Measurements from ENCODE around the gene GDF15.
A peak's percentile ranks its signal among the peaks of the same experiment; 100 is the strongest.

The GDF15 gene

GRCh38 chr19:18425515-18426415 lies 39.8 kb downstream of the GDF15 start:
- Histone ChIP-seq H3K27ac (ENCODE audit: low read length, poor library complexity, severe bottlenecking) (no peak overlapping the region), H3K36me3 (ENCODE audit: control insufficient read depth in 1 of 2, insufficient read depth in 2 of 2, low read depth in 1 of 2, low read length in 2 of 2) (peaks cover under 1 to 41% of the 10 kb centered on the region in 2 experiments), H2BK12ac (ENCODE audit: low read length in 2 of 2) (peak overlapping the region in 1 of 2 experiments; percentile 7), H3K4me3 (ENCODE audit: insufficient read depth in 1 of 2, low read depth in 1 of 2, low read length in 2 of 2) (peak overlapping the region in 1 of 2 experiments; percentile 54), H3K9ac (ENCODE audit: low read length) (peak overlapping the region; percentile 77), H2AK5ac (ENCODE audit: low read length, severe bottlenecking) (no peak overlapping the region), H3K4me2 (ENCODE audit: low read length, poor library complexity, severe bottlenecking) (no peak overlapping the region), H2BK5ac (ENCODE audit: low read depth, low read length, poor library complexity, severe bottlenecking) (no peak overlapping the region), H3K18ac (ENCODE audit: low read depth in 1 of 2, low read length in 2 of 2) (peak overlapping the region in 1 of 2 experiments; percentile 35), H3K4ac (ENCODE audit: low read depth in 1 of 2, low read length in 2 of 2) (peak overlapping the region in 1 of 2 experiments; percentile 5), H4K91ac (ENCODE audit: low read length) (peak overlapping the region; percentile 31), H4K8ac (ENCODE audit: low read length) (no peak overlapping the region), H3K4me1 (ENCODE audit: control insufficient read depth, insufficient read depth, low read depth, low read length) (peaks cover 75% of the 10 kb centered on the region), H3K9me3 (ENCODE audit: control insufficient read depth, low read length) (no peaks in the 10 kb centered on the region), H2BK15ac (ENCODE audit: low read depth, poor library complexity, severe bottlenecking) (no peak overlapping the region), H2BK120ac (ENCODE audit: low read depth, low read length) (no peak overlapping the region), H3K23ac (ENCODE audit: low read length in 2 of 2) (no peak overlapping the region), H3K14ac (ENCODE audit: low read length in 2 of 2) (peak overlapping the region in 1 of 2 experiments; percentile 62), H3K27me3 (ENCODE audit: control insufficient read depth in 1 of 2, insufficient read depth in 1 of 2, low read length in 2 of 2) (no peaks in the 10 kb centered on the region), H3K79me1 (replicated peaks; ENCODE audit: low read length, poor library complexity, severe bottlenecking) (peaks cover 11% of the 10 kb centered on the region), H2AFZ (ENCODE audit: low read depth, low read length) (no peak overlapping the region)
- 74% methylated on average over 17 of the region's 18 CpGs for WGBS
- DNase-seq: peak; percentile 63

- no peak overlapping the region for H3K4ac ChIP-seq (ENCODE audit: low read depth in 1 of 2, low read length in 2 of 2)
- H3K27me3 ChIP-seq (ENCODE audit: control insufficient read depth in 1 of 2, insufficient read depth in 1 of 2, low read length in 2 of 2): no peaks in the 10 kb centered on the region
- H3K9ac ChIP-seq (ENCODE audit: low read length): peak overlapping the region; percentile 77
- peak overlapping the region in 1 of 2 experiments; percentile 23 for H2BK12ac ChIP-seq (ENCODE audit: low read length in 2 of 2)
- 100% methylated on average over 4 of the region's 8 CpGs for WGBS
- no peak overlapping the region for H3K27ac ChIP-seq (ENCODE audit: low read length, poor library complexity, severe bottlenecking)
- H3K18ac ChIP-seq (ENCODE audit: low read depth in 1 of 2, low read length in 2 of 2): peak overlapping the region; percentile 8 to 31
- H2AK5ac ChIP-seq (ENCODE audit: low read length, severe bottlenecking): peak overlapping the region; percentile 1
- no peak overlapping the region for H2BK120ac ChIP-seq (ENCODE audit: low read depth, low read length)
- peaks cover 12% of the 10 kb centered on the region for H3K79me1 ChIP-seq (replicated peaks; ENCODE audit: low read length, poor library complexity, severe bottlenecking)
- H2AFZ ChIP-seq (ENCODE audit: low read depth, low read length): no peak overlapping the region
- H3K36me3 ChIP-seq (ENCODE audit: control insufficient read depth in 1 of 2, insufficient read depth in 2 of 2, low read depth in 1 of 2, low read length in 2 of 2): peaks cover 2 to 46% of the 10 kb centered on the region in 2 experiments
- no peak overlapping the region for H4K8ac ChIP-seq (ENCODE audit: low read length)
- H3K23ac ChIP-seq (ENCODE audit: low read length in 2 of 2): no peak overlapping the region
- no peak overlapping the region for H2BK5ac ChIP-seq (ENCODE audit: low read depth, low read length, poor library complexity, severe bottlenecking)
- H4K91ac ChIP-seq (ENCODE audit: low read length): peak overlapping the region; percentile 9
- DNase-seq: no peak
- H3K9me3 ChIP-seq (ENCODE audit: control insufficient read depth, low read length): no peaks in the 10 kb centered on the region
- H3K4me3 ChIP-seq (ENCODE audit: insufficient read depth in 1 of 2, low read depth in 1 of 2, low read length in 2 of 2): peak overlapping the region in 1 of 2 experiments; percentile 49
- peaks cover 75% of the 10 kb centered on the region for H3K4me1 ChIP-seq (ENCODE audit: control insufficient read depth, insufficient read depth, low read depth, low read length)
- H3K4me2 ChIP-seq (ENCODE audit: low read length, poor library complexity, severe bottlenecking): no peak overlapping the region
- no peak overlapping the region for H3K14ac ChIP-seq (ENCODE audit: low read length in 2 of 2)
- no peak overlapping the region for H2BK15ac ChIP-seq (ENCODE audit: low read depth, poor library complexity, severe bottlenecking)
Observed at GRCh38 chr19:18426416-18426767, 40.4 kb downstream of the GDF15 start.

- H3K9me3 ChIP-seq (ENCODE audit: control insufficient read depth, low read length): no peaks in the 10 kb centered on the region
- H4K8ac ChIP-seq (ENCODE audit: low read length): no peak overlapping the region
- no peak overlapping the region for H3K4me2 ChIP-seq (ENCODE audit: low read length, poor library complexity, severe bottlenecking)
- no peak overlapping the region for H3K18ac ChIP-seq (ENCODE audit: low read depth in 1 of 2, low read length in 2 of 2)
- H3K27me3 ChIP-seq (ENCODE audit: control insufficient read depth in 1 of 2, insufficient read depth in 1 of 2, low read length in 2 of 2): no peaks in the 10 kb centered on the region
- no peak overlapping the region for H3K4me3 ChIP-seq (ENCODE audit: insufficient read depth in 1 of 2, low read depth in 1 of 2, low read length in 2 of 2)
- H2BK15ac ChIP-seq (ENCODE audit: low read depth, poor library complexity, severe bottlenecking): no peak overlapping the region
- H3K14ac ChIP-seq (ENCODE audit: low read length in 2 of 2): no peak overlapping the region
- H2BK120ac ChIP-seq (ENCODE audit: low read depth, low read length): no peak overlapping the region
- H2BK5ac ChIP-seq (ENCODE audit: low read depth, low read length, poor library complexity, severe bottlenecking): no peak overlapping the region
- peaks cover 78% of the 10 kb centered on the region for H3K4me1 ChIP-seq (ENCODE audit: control insufficient read depth, insufficient read depth, low read depth, low read length)
- WGBS: 94% methylated on average over 14 of the region's 16 CpGs
- H3K23ac ChIP-seq (ENCODE audit: low read length in 2 of 2): peak overlapping the region in 1 of 2 experiments; percentile 46
- H4K91ac ChIP-seq (ENCODE audit: low read length): peak overlapping the region; percentile 66
- no peak for DNase-seq
- no peak overlapping the region for H2AFZ ChIP-seq (ENCODE audit: low read depth, low read length)
- peak overlapping the region; percentile 77 for H3K9ac ChIP-seq (ENCODE audit: low read length)
- no peak overlapping the region for H2AK5ac ChIP-seq (ENCODE audit: low read length, severe bottlenecking)
- H3K4ac ChIP-seq (ENCODE audit: low read depth in 1 of 2, low read length in 2 of 2): peak overlapping the region; percentile 18 to 22
- peaks cover 5 to 53% of the 10 kb centered on the region in 2 experiments for H3K36me3 ChIP-seq (ENCODE audit: control insufficient read depth in 1 of 2, insufficient read depth in 2 of 2, low read depth in 1 of 2, low read length in 2 of 2)
- peaks cover 17% of the 10 kb centered on the region for H3K79me1 ChIP-seq (replicated peaks; ENCODE audit: low read length, poor library complexity, severe bottlenecking)
- H2BK12ac ChIP-seq (ENCODE audit: low read length in 2 of 2): peak overlapping the region in 1 of 2 experiments; percentile 51
- H3K27ac ChIP-seq (ENCODE audit: low read length, poor library complexity, severe bottlenecking): no peak overlapping the region
Observed at GRCh38 chr19:18427080-18427742, 41.3 kb downstream of the GDF15 start.

GRCh38 chr19:18427743-18428113 lies 41.8 kb downstream of the GDF15 start:
- peaks cover 17% of the 10 kb centered on the region for H3K79me1 ChIP-seq (replicated peaks; ENCODE audit: low read length, poor library complexity, severe bottlenecking)
- no peak overlapping the region for H3K23ac ChIP-seq (ENCODE audit: low read length in 2 of 2)
- no peak overlapping the region for H2AFZ ChIP-seq (ENCODE audit: low read depth, low read length)
- H2BK5ac ChIP-seq (ENCODE audit: low read depth, low read length, poor library complexity, severe bottlenecking): no peak overlapping the region
- H3K9ac ChIP-seq (ENCODE audit: low read length): no peak overlapping the region
- H4K91ac ChIP-seq (ENCODE audit: low read length): no peak overlapping the region
- H3K36me3 ChIP-seq (ENCODE audit: control insufficient read depth in 1 of 2, insufficient read depth in 2 of 2, low read depth in 1 of 2, low read length in 2 of 2): peaks cover 7 to 52% of the 10 kb centered on the region in 2 experiments
- no peak overlapping the region for H2AK5ac ChIP-seq (ENCODE audit: low read length, severe bottlenecking)
- H3K4me3 ChIP-seq (ENCODE audit: insufficient read depth in 1 of 2, low read depth in 1 of 2, low read length in 2 of 2): no peak overlapping the region
- H3K18ac ChIP-seq (ENCODE audit: low read depth in 1 of 2, low read length in 2 of 2): no peak overlapping the region
- no peak overlapping the region for H3K27ac ChIP-seq (ENCODE audit: low read length, poor library complexity, severe bottlenecking)
- WGBS: 91% methylated on average over 12 of the region's 12 CpGs
- H3K14ac ChIP-seq (ENCODE audit: low read length in 2 of 2): no peak overlapping the region
- H3K9me3 ChIP-seq (ENCODE audit: control insufficient read depth, low read length): no peaks in the 10 kb centered on the region
- DNase-seq: no peak
- H2BK120ac ChIP-seq (ENCODE audit: low read depth, low read length): no peak overlapping the region
- no peak overlapping the region for H4K8ac ChIP-seq (ENCODE audit: low read length)
- H3K4ac ChIP-seq (ENCODE audit: low read depth in 1 of 2, low read length in 2 of 2): no peak overlapping the region
- no peaks in the 10 kb centered on the region for H3K27me3 ChIP-seq (ENCODE audit: control insufficient read depth in 1 of 2, insufficient read depth in 1 of 2, low read length in 2 of 2)
- no peak overlapping the region for H3K4me2 ChIP-seq (ENCODE audit: low read length, poor library complexity, severe bottlenecking)
- H2BK12ac ChIP-seq (ENCODE audit: low read length in 2 of 2): no peak overlapping the region
- no peak overlapping the region for H2BK15ac ChIP-seq (ENCODE audit: low read depth, poor library complexity, severe bottlenecking)
- peaks cover 83% of the 10 kb centered on the region for H3K4me1 ChIP-seq (ENCODE audit: control insufficient read depth, insufficient read depth, low read depth, low read length)

Data from mesenchymal stem cell (in vitro differentiated cells and primary cell).